Omental fat pad (tissue), 4 donors: ENCODE results near the gene DCC. TPM values are rescaled to one million over a fixed set of nuclear protein-coding genes. Genes with fewer than 3 reads are reported as not detected.

Experiments used
- ATAC-seq: fragments of 150-250 bp; one replicate; pipeline ENCODE4 v1.9.1; 2016; ENCODE audit warnings: mild to moderate bottlenecking, moderate library complexity; ENCODE audit not compliant: low FRiP score
- DNase-seq: peaks from one replicate; pipeline ENCODE4 v3.0.0-alpha.2; 2019; ENCODE audit warnings: low spot score
- CTCF ChIP-seq, 3 donors: fragments of 450-650 bp; IDR thresholded peaks; one replicate each; pipeline ENCODE4 v1.5.1; 2016 to 2017; ENCODE audit warnings: antibody characterized with exemption in 3 of 3, mild to moderate bottlenecking in 3 of 3, moderate library complexity in 2 of 3
- total RNA-seq, 4 donors: library from RNA; depleted of rRNA; stranded (reverse); fragments of >200 nt; gene quantifications; one replicate each; pipeline ENCODE4 v1.1.0, GENCODE V29; 2016

DCC gene
- total RNA-seq, 4 donors from 2014 or later: 0.12 to 0.63 TPM; not detected in 2

DNA sequence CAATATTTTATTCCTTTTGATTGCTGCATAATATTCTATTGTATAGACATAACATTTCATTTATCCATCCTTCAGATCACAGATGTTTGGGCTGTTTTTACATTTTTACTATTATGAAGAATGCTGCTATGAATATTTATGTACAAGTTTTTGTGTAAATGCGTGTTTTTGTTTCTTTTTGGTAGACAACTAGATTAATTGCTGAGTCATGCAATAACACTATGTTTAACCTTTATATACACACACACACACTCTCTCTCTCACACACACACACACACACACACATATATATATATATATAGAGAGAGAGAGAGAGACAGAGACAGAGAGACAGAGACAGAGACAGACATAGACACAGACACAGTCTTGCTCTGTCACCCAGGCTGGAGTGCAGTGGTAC, 926.9 kb downstream of the DCC start:
- no peak for DNase-seq
- no peak for TF ChIP-seq CTCF (IDR thresholded peaks at IDR 0.05)
- no peak for ATAC-seq

GRCh38 chr18:53268455-53268854, 928.5 kb downstream of the DCC start:
- ATAC-seq (no peak), DNase-seq (no peak)
- no peak for TF ChIP-seq CTCF (IDR thresholded peaks at IDR 0.05)

GRCh38 chr18:53281406-53281805, 941.4 kb downstream of the DCC start:
- DNase-seq: no peak
- no peak for ATAC-seq
- TF ChIP-seq CTCF (IDR thresholded peaks at IDR 0.05): no peak

GRCh38 chr18:53283708-53284107, 943.7 kb downstream of the DCC start:
- no peak for TF ChIP-seq CTCF (IDR thresholded peaks at IDR 0.05)
- ATAC-seq (no peak), DNase-seq (no peak)

- TF ChIP-seq CTCF (IDR thresholded peaks at IDR 0.05): no peak
- ATAC-seq: no peak
- no peak for DNase-seq
Observed at GRCh38 chr18:53305461-53305860, 965.5 kb downstream of the DCC start.

GRCh38 chr18:53319628-53320027, 979.6 kb downstream of the DCC start:
- no peak for ATAC-seq

More at GRCh38 chr18:53319628-53320027, 979.6 kb downstream of the DCC start:
- TF ChIP-seq CTCF (IDR thresholded peaks at IDR 0.05): no peak
- DNase-seq: no peak
